Smooth muscle cell (in vitro differentiated cells): ENCODE measurements around the gene NAA11. TPM values are rescaled to one million over a fixed set of nuclear protein-coding genes. Genes with fewer than 3 reads are reported as not detected.

ENCODE experiments used
- DNase-seq: peaks from one replicate; lab custom pipeline; 2025; ENCODE audit not compliant: unreplicated experiment; lab: John Stamatoyannopoulos, UW
- H2AFZ ChIP-seq: fragments of 200-600 bp; sonication (generic); 2 replicates; pipeline ENCODE4 v1.6.0; 2016; ENCODE audit warnings: antibody characterized with exemption, low read depth, mild to moderate bottlenecking
- H3F3A ChIP-seq: fragments of 200-600 bp; sonication (generic); 2 replicates; pipeline ENCODE4 v1.6.0; 2017; ENCODE audit warnings: antibody characterized with exemption, low read depth
- H3K27ac ChIP-seq: fragments of 200-600 bp; sonication (generic); 2 replicates; pipeline ENCODE4 v1.5.1; 2016; ENCODE audit warnings: low read depth, mild to moderate bottlenecking
- H3K27me3 ChIP-seq: fragments of 200-600 bp; sonication (generic); 2 replicates; pipeline ENCODE4 v1.6.1; 2016; ENCODE audit warnings: low read depth, mild to moderate bottlenecking
- H3K36me3 ChIP-seq: fragments of 200-600 bp; sonication (generic); 2 replicates; pipeline ENCODE4 v1.5.1; 2016; ENCODE audit warnings: low read depth
- H3K4me1 ChIP-seq: fragments of 200-600 bp; sonication (generic); 2 replicates; pipeline ENCODE4 v1.5.1; 2016; ENCODE audit warnings: low read depth
- H3K4me2 ChIP-seq: fragments of 200-600 bp; sonication (generic); 2 replicates; pipeline ENCODE4 v1.6.0; 2016; ENCODE audit warnings: mild to moderate bottlenecking
- H3K4me3 ChIP-seq: fragments of 200-600 bp; sonication (generic); 2 replicates; pipeline ENCODE4 v1.5.1; 2016; ENCODE audit warnings: mild to moderate bottlenecking
- H3K79me2 ChIP-seq: fragments of 200-600 bp; sonication (generic); 2 replicates; pipeline ENCODE4 v1.6.0; 2016; ENCODE audit warnings: low read depth, mild to moderate bottlenecking
- H3K9ac ChIP-seq: fragments of 200-600 bp; sonication (generic); 2 replicates; pipeline ENCODE4 v1.6.0; 2016; ENCODE audit warnings: low read depth
- H3K9me3 ChIP-seq: fragments of 200-600 bp; sonication (generic); replicated peaks from 2 replicates; pipeline ENCODE4 v1.5.1; 2016; ENCODE audit warnings: low read depth
- H4K20me1 ChIP-seq: fragments of 200-600 bp; sonication (generic); 2 replicates; pipeline ENCODE4 v1.6.0; 2016; ENCODE audit warnings: low read depth
- CTCF ChIP-seq: fragments of 200-600 bp; sonication (generic); IDR thresholded peaks from 2 replicates; pipeline ENCODE4 v1.5.1; 2017; ENCODE audit warnings: borderline replicate concordance, mild to moderate bottlenecking, antibody characterized with exemption; ENCODE audit not compliant: insufficient read depth, poor library complexity, severe bottlenecking
- WGBS: methylation state at CpG from one replicate; pipeline ENCODE4 v1.1.7; 2016; ENCODE audit warnings: low lambda C conversion rate; 5-methylcytosine and 5-hydroxymethylcytosine counted together
- polyA plus RNA-seq: library from polyadenylated mRNA; unstranded; fragments of >200 nt; fragmentation: Nextera tagmentation; extraction: Ambion mirVana; gene quantifications from 2 replicates; pipeline ENCODE4 v1.2.1, GENCODE V29; 2016
- total RNA-seq: library from RNA; depleted of rRNA; stranded (reverse); fragments of >200 nt; gene quantifications from 2 replicates; pipeline ENCODE4 v1.2.3, GENCODE V29; 2014

NAA11 gene
- total and polyA plus RNA-seq, 2 experiments from 2014 or later: not detected

GRCh38 chr4:79364061-79364460 is 38.2 kb upstream of the NAA11 start:
- DNase-seq: no peak
- H3K4me3 ChIP-seq: no peak overlapping the region
- TF ChIP-seq CTCF: no peak
- no peak overlapping the region for H3K4me2 ChIP-seq
- no peak overlapping the region for H2AFZ ChIP-seq
- H3F3A ChIP-seq: no peaks in the 10 kb centered on the region
- no peak overlapping the region for H3K27ac ChIP-seq
- no peaks in the 10 kb centered on the region for H3K79me2 ChIP-seq
- H3K36me3 ChIP-seq: no peaks in the 10 kb centered on the region
- no peaks in the 10 kb centered on the region for H3K4me1 ChIP-seq
- H4K20me1 ChIP-seq: no peaks in the 10 kb centered on the region
- H3K27me3 ChIP-seq: no peaks in the 10 kb centered on the region
- no peaks in the 10 kb centered on the region for H3K9me3 ChIP-seq
- 84% methylated on average over 6 of the region's 6 CpGs for WGBS
- no peak overlapping the region for H3K9ac ChIP-seq

- no peak overlapping the region for H3K9ac ChIP-seq
- DNase-seq: no peak
- H4K20me1 ChIP-seq: no peaks in the 10 kb centered on the region
- H3K79me2 ChIP-seq: no peaks in the 10 kb centered on the region
- no peak overlapping the region for H3K4me3 ChIP-seq
- WGBS: 93% methylated on average over 4 of the region's 4 CpGs
- no peak overlapping the region for H2AFZ ChIP-seq
- no peaks in the 10 kb centered on the region for H3F3A ChIP-seq
- no peak overlapping the region for H3K27ac ChIP-seq
- H3K4me1 ChIP-seq: no peaks in the 10 kb centered on the region
- H3K4me2 ChIP-seq: no peak overlapping the region
- H3K9me3 ChIP-seq: no peaks in the 10 kb centered on the region
- TF ChIP-seq CTCF: no peak
- H3K36me3 ChIP-seq: no peaks in the 10 kb centered on the region
- no peaks in the 10 kb centered on the region for H3K27me3 ChIP-seq
Measured at GRCh38 chr4:79362626-79363025, 36.8 kb upstream of the NAA11 start.

GRCh38 chr4:79360006-79360405 is 34.1 kb upstream of the NAA11 start:
- H3K36me3 ChIP-seq: no peaks in the 10 kb centered on the region
- H3K79me2 ChIP-seq: no peaks in the 10 kb centered on the region
- H4K20me1 ChIP-seq: no peaks in the 10 kb centered on the region
- no peaks in the 10 kb centered on the region for H3F3A ChIP-seq
- no peak for TF ChIP-seq CTCF
- no peaks in the 10 kb centered on the region for H3K9me3 ChIP-seq
- no peak overlapping the region for H2AFZ ChIP-seq
- DNase-seq: no peak
- H3K27ac ChIP-seq: no peak overlapping the region
- H3K4me3 ChIP-seq: no peak overlapping the region
- no peaks in the 10 kb centered on the region for H3K27me3 ChIP-seq
- no peak overlapping the region for H3K4me2 ChIP-seq
- no peaks in the 10 kb centered on the region for H3K4me1 ChIP-seq
- no peak overlapping the region for H3K9ac ChIP-seq

- Histone ChIP-seq H3K36me3 (no peaks in the 10 kb centered on the region), H3K9me3 (no peaks in the 10 kb centered on the region), H3K27me3 (no peaks in the 10 kb centered on the region), H4K20me1 (no peaks in the 10 kb centered on the region), H3K4me3 (no peak overlapping the region), H3K4me2 (no peak overlapping the region), H3K4me1 (no peaks in the 10 kb centered on the region), H3K27ac (no peak overlapping the region), H3F3A (no peaks in the 10 kb centered on the region), H2AFZ (no peak overlapping the region), H3K79me2 (no peaks in the 10 kb centered on the region), H3K9ac (no peak overlapping the region)
- no peak for TF ChIP-seq CTCF
- no peak for DNase-seq
- WGBS: 77% methylated on average over 1 of the region's 1 CpG
Measured at GRCh38 chr4:79358438-79358837, 32.6 kb upstream of the NAA11 start.
